HG03060 (cell line): ENCODE results near the gene CHRM1.

Experiments used
- ATAC-seq: cut with Tn5 transposase; IDR thresholded peaks from one replicate; pipeline ENCODE4 v1.9.1; 2021; ENCODE audit warnings: low read depth, moderate number of reproducible peaks; ENCODE audit not compliant: unreplicated experiment

The CHRM1 gene

GRCh38 chr11:62926680-62927455 is 5.7 kb upstream of the CHRM1 start:
- ATAC-seq = no peak

GRCh38 chr11:62925745-62926679 is 4.8 kb upstream of the CHRM1 start:
- no peak for ATAC-seq

GRCh38 chr11:62925308-62925707 is 4.1 kb upstream of the CHRM1 start:
- ATAC-seq = no peak

DNA sequence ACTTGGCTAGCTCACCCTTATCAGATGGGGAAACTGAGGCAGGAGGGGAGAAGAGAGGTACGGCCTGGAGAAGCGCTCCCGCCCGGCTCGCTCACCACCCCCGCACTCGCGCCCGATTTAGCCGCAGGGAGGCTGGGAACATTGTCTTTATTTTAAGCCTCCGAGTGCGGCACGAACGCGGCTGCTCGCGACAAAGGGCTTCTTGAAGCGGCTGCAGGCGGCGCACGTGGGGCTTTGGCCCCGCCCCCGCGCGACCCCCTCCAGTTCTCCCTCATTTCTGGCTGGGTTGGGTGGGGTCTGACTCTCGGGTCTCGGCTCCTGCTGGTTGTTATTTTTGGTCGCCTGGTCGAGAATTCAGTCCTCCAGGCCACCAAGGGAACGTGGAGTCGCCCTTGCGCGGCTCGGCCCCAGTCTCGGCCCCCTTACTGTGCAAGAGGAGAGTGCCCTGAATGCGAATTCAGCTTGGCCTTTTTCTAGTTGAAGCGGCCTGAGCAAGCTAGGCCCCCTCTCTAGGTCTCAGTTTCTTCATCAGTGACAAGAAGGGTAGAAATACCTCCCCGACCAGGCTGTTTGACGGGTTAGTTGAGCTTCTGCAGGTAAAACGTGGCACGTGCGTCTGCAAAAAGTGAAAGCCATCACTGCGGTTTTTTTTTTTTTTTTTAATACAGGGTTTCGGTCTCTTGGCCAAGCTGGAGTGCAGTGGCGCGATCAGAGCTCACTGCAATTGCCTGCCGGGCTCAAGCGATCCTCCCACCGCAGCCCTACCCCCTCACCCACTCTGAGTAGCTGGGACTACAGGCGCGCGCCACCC is 2.6 kb upstream of the CHRM1 start:
- no peak for ATAC-seq

- ATAC-seq = no peak
These were observed 1.7 kb upstream of the CHRM1 start for GRCh38 chr11:62922653-62923431.

DNA sequence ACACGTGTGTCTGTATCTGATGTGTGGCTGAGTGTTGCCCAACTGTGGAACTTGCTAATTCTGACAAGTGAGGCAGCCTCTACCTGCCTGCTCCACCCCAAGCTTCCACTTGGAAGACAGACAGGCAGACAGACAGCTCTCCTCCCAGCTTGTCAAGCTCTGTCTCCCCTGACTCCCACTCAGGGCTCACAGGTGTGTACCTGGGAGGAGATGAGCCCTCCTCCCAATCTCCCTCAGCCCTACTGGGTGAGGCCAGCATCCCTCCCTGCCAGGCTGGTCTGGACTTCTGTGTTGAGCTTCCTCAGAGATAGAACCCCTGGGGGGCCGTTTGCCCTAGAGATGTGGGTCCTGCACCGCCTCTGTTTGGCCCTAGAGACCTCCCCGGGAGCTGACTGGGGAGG is 1.0 kb upstream of the CHRM1 start:
- no peak for ATAC-seq

- no peak for ATAC-seq
These were observed 518 bp upstream of the CHRM1 start for GRCh38 chr11:62921573-62922188.

DNA sequence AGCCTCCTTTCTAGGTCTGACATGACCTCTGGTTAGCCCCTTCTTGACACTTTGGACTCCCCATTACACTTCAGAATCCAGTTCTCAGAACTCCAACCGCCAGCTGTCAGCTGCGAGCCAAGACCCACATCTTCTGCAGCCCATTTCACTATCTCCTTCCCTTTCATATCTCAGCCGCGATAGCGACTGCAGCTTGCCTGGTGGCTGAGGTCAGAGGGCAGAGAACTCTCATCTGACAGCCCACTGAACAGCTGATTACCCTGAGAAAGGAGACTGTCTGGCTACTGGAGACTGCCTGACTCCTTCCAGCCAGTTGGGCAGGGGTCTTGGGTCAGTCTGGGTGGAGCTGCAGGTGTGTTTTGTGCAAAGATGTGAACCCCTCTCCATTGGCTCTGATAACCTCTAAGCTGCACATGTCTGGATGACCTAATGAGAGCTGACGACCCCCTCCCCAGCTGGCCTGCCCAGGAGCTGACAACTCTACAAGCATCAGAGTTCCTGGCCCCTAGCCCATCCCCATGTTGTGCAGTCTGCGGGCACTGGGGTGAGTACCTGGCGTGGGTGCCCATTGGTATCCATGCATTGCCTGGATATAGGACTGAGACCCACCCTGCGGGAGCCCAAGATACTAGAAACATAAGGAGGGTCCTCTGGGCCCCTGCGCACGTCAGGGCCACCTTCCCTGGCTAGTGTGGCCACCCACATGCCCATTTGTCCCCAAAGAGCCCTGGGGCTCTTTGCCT is 1.1 kb downstream of the CHRM1 start:
- ATAC-seq = no peak

DNA sequence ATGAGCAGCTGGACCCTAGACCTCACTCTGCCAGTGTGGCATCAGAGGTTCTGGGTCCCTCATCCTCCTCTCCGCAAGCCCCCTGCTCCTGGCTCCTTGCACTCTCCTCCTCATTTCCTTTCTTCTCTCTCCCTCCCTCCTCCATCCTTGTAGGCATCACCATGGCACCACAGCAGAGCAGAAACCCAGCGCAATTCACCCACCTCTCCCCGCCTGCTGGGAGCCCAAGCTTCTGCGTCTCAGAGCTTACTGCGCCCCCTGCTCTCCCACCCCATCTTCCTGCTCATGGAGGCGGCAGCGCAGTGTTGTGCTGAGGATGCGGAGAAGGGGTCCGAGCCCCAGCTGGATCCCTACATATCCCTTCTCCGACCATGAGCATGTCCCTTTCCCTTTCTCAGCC is 1.7 kb downstream of the CHRM1 start:
- no peak for ATAC-seq

DNA sequence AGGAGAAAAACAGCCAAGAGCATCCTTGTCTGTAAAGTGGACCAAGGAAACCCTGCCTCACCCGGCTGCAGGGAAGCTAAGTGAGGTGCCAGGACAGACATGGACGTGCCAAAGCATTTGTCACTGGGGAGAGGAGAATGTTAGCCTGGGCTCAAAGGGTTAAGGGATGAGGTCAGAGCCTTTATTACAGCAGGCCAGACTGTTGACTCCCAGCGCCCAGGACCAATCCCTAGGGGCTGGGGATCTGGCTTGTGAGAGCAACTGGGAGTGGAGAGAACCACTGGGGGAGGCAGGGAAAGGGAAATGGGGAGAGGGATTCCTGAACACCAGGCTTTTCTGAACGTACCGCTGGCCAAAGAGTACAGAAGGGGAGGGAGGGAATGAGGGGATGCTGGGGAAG is 2.6 kb downstream of the CHRM1 start:
- ATAC-seq = no peak

GRCh38 chr11:62917906-62918502 is 3.2 kb downstream of the CHRM1 start:
- ATAC-seq = no peak

DNA sequence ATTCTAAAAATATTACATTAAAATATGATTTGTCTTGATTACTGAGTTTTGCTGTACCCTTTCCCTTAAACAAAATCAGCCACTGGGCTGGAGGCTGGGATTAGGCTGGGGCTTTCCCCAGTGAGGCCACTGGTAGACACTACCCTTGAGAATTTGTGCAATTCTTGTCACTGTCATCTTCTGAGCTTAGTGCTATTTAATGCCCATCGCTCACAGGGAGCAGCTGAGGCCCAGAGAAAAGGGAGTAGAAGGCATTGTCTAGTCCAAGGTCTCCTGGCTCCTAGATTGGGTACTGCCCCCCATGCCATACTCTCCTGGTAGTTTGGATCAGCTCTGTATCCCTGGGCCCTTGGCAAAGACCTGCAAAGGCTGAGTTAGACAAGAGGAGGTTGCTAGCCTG is 6.7 kb downstream of the CHRM1 start:
- no peak for ATAC-seq

DNA sequence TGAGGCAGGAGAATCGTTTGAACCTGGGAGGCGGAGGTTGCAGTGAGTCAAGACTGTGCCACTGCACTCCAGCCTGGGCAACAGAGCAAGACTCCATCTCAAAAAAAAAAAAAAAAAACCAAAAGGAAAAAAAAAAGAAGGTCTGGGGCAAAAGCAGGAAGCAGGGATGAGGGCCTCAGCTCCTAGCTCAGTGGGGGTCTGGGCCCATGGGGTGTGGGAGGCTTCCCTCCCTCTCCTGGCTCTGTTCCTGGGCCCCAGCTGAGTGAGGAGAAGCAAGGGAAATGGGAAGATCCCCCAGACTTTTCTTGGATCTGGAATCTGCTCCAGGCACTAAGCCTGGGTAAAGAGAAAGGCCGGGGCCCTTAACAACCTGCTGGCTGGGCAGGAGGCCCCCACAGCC is 8.9 kb downstream of the CHRM1 start:
- ATAC-seq = no peak

- no peak for ATAC-seq
These were observed 9.7 kb downstream of the CHRM1 start for GRCh38 chr11:62911137-62912130.

DNA sequence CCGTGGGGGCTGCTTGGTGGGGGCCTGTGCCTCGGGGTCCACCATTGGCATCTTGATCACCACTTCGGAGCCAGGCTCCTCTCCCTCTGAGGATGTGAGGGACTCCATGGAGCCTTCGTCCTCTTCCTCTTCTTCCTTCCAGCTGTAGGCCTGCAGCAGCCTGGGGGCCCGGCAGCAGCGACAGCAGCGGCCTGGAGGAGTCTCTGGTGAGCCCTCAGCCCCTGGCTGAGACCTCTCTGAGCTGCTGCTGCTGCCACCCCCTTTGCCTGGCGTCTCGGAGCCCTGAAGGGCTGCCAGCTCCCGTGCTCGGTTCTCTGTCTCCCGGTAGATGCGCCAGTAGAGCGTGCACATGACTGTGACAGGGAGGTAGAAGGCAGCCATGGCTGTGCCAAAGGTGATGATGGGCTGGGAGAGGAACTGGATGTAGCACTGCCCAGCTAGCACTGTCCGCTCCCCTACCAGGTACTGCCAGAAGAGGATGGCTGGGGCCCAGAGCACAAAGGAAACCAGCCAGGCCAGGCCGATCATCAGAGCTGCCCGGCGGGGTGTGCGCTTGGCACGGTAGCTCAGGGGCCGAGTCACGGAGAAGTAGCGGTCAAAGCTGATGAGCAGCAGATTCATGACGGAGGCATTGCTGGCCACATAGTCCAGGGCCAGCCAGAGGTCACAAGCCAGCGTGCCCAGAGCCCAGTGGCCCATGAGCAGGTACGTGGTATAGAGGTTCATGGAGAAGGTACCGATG is 10.9 kb downstream of the CHRM1 start:
- no peak for ATAC-seq

DNA sequence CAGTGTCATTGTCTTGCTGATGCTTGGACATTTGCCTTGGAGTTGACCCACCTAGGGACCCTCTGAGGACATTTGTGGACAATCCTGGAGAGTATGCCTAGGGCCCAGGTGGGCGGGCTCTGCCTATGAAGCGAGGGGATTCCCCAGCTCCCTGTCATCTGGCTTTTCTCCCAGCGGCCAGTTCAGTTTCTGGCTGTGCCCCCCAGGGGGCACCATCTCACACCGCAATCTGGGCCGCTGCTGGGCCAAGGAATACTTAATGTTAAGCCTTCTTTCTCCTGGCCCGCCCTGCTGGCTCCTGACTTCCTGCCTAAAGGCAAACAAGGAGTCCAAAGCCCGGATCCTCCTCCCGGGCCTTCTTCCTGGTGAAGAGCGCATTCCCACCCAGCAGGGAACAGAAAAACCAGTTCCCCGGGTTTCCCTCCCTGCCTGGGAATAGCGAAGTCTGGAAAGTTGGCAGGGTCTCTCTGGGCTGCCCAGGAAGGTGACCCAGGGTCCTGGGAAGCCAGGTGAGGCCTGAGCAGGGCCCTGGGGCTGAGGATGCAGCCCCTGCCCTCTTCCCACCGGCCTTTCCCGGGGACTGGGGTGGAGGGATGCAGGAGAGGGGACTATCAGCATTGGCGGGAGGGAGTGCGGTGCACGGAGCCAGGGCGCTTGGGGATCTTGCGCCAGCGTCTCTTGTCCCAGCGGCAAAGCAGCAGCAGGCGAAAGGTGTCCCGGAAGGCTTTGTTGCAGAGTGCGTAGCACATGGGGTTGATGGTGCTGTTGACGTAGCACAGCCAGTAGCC is 11.9 kb downstream of the CHRM1 start:
- ATAC-seq = no peak
